ENCODE measurements around the gene GJA3. TPM values are rescaled to one million over a fixed set of nuclear protein-coding genes. Genes with fewer than 3 reads are reported as not detected.

GJA3 gene
- total and polyA plus RNA-seq, 2 donors (not counting 1 experiment from before 2014, with no cell fraction given), result 0.28 to 0.59 TPM

GRCh38 chr13:20209948-20210347 is 49.1 kb upstream of the GJA3 start:
- H3K27ac ChIP-seq (ENCODE audit: low read length in 2 of 2), result no peak overlapping the region
- no peaks in the 10 kb centered on the region for H3K36me3 ChIP-seq (replicated peaks in 1 of 2; ENCODE audit: control extremely low read depth in 1 of 2, control insufficient read depth in 1 of 2, extremely low read depth in 1 of 2, insufficient read depth in 2 of 2, low read length in 1 of 2)
- no peaks in the 10 kb centered on the region for H3K79me2 ChIP-seq (ENCODE audit: control insufficient read depth, insufficient read depth, low read length)
- H3K4me3 ChIP-seq (ENCODE audit: control extremely low read depth in 1 of 5, extremely low read depth in 1 of 5, insufficient read depth in 1 of 5, low read depth in 2 of 5, low read length in 4 of 5), result no peak overlapping the region
- no peaks in the 10 kb centered on the region for H3K4me1 ChIP-seq (ENCODE audit: control insufficient read depth in 2 of 2, insufficient read depth in 2 of 2, low read length in 2 of 2)
- TF ChIP-seq, protein P1, sequence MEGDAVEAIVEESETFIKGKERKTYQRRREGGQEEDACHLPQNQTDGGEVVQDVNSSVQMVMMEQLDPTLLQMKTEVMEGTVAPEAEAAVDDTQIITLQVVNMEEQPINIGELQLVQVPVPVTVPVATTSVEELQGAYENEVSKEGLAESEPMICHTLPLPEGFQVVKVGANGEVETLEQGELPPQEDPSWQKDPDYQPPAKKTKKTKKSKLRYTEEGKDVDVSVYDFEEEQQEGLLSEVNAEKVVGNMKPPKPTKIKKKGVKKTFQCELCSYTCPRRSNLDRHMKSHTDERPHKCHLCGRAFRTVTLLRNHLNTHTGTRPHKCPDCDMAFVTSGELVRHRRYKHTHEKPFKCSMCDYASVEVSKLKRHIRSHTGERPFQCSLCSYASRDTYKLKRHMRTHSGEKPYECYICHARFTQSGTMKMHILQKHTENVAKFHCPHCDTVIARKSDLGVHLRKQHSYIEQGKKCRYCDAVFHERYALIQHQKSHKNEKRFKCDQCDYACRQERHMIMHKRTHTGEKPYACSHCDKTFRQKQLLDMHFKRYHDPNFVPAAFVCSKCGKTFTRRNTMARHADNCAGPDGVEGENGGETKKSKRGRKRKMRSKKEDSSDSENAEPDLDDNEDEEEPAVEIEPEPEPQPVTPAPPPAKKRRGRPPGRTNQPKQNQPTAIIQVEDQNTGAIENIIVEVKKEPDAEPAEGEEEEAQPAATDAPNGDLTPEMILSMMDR (IDR thresholded peaks at IDR 0.05), result no peak
- TF ChIP-seq EZH2 (IDR thresholded peaks at IDR 0.05; ENCODE audit: borderline replicate concordance, insufficient read depth, low read depth, low read length, poor library complexity, severe bottlenecking), result no peak
- intact Hi-C loops (cut with micrococcal nuclease), result no loop called here
- H2AFZ ChIP-seq (ENCODE audit: insufficient read depth, low read depth, low read length, poor library complexity, severe bottlenecking), result no peak overlapping the region
- Mint-ChIP-seq H3K27ac (no peak overlapping the region), H3K4me1 (no peaks in the 10 kb centered on the region), H3K4me3 (no peak overlapping the region), H3K9me3 (ENCODE audit: insufficient read depth) (peaks cover 7% of the 10 kb centered on the region), H3K27me3 (peaks cover 44% of the 10 kb centered on the region)
- no peaks in the 10 kb centered on the region for H4K20me1 ChIP-seq (ENCODE audit: control insufficient read depth, insufficient read depth, low read length, poor library complexity, severe bottlenecking)
- ATAC-seq (ENCODE audit: low read depth) (no peak), DNase-seq (no peak)
- WGBS (ENCODE audit: insufficient coverage), result no CpG with 5 or more reads among the region's 1 CpG
- H3K27me3 ChIP-seq (replicated peaks in 1 of 4; ENCODE audit: control extremely low read depth in 1 of 4, control insufficient read depth in 3 of 4, insufficient read depth in 4 of 4, low read length in 3 of 4), result peaks cover 0 to 11% (median 8%) of the 10 kb centered on the region in 4 experiments
- H3K4me2 ChIP-seq (replicated peaks; ENCODE audit: low read depth, low read length, poor library complexity, severe bottlenecking), result no peak overlapping the region
- H3K9ac ChIP-seq (ENCODE audit: low read length), result no peak overlapping the region
- H3K9me3 ChIP-seq (ENCODE audit: control extremely low read depth in 1 of 3, control insufficient read depth in 2 of 3, insufficient read depth in 1 of 3, low read length in 2 of 3), result peaks cover 0 to 3% (median 2%) of the 10 kb centered on the region in 3 donors
- ChIA-PET CTCF (no interaction called here), POLR2A (no interaction called here)

DNA sequence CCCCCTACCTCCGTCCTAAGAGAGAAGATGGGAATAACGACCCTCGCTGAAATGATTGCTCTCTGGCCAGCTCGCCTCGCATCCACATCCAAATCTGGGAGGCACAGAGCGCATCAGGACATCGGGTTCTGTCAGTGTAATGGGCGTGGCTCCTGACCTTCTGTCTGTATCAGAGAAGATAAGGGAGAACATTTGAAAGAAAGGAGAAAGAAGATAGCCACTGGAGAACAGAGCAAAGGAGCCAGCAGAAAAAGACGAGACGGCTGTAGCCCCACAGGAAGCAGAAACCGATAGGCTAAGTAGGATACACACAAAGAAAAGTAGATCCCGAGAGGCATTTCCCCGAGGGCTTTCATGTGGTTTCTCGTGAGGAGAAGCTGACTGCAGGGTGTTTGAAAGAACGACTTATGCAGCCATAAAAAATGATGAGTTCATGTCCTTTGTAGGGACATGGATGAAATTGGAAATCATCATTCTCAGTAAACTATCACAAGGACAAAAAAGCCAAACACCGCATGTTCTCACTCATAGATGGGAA is 45.9 kb upstream of the GJA3 start:
- H3K27me3 Mint-ChIP-seq, result peaks cover 37% of the 10 kb centered on the region
- H2AFZ ChIP-seq (ENCODE audit: insufficient read depth, low read depth, low read length, poor library complexity, severe bottlenecking), result no peak overlapping the region
- POLR2A ChIA-PET, result no interaction called here
- TF ChIP-seq, protein P1 (IDR thresholded peaks at IDR 0.05), result no peak
- no peak for TF ChIP-seq EZH2 (IDR thresholded peaks at IDR 0.05; ENCODE audit: borderline replicate concordance, insufficient read depth, low read depth, low read length, poor library complexity, severe bottlenecking)
- no peak overlapping the region for H3K4me2 ChIP-seq (replicated peaks; ENCODE audit: low read depth, low read length, poor library complexity, severe bottlenecking)
- intact Hi-C loops (cut with micrococcal nuclease), result no loop called here
- H3K4me1 ChIP-seq (ENCODE audit: control insufficient read depth in 2 of 2, insufficient read depth in 2 of 2, low read length in 2 of 2), result no peaks in the 10 kb centered on the region
- H3K9me3 Mint-ChIP-seq (ENCODE audit: insufficient read depth), result peaks cover under 1% of the 10 kb centered on the region
- H3K27ac ChIP-seq (ENCODE audit: low read length in 2 of 2), result no peak overlapping the region
- peaks cover 0 to 11% (median 8%) of the 10 kb centered on the region in 4 experiments for H3K27me3 ChIP-seq (replicated peaks in 1 of 4; ENCODE audit: control extremely low read depth in 1 of 4, control insufficient read depth in 3 of 4, insufficient read depth in 4 of 4, low read length in 3 of 4)
- 70% methylated on average over 11 of the region's 16 CpGs for WGBS (ENCODE audit: insufficient coverage)
- H3K4me1 Mint-ChIP-seq, result no peaks in the 10 kb centered on the region
- CTCF ChIA-PET, result interaction anchor here (0.6 kb wide), 1 partner anchor 9 kb away, joined by 3 read pairs; no protein-coding TSS in a partner anchor
- H3K79me2 ChIP-seq (ENCODE audit: control insufficient read depth, insufficient read depth, low read length), result no peaks in the 10 kb centered on the region
- no peak overlapping the region for H3K9ac ChIP-seq (ENCODE audit: low read length)
- H3K9me3 ChIP-seq (ENCODE audit: control extremely low read depth in 1 of 3, control insufficient read depth in 2 of 3, insufficient read depth in 1 of 3, low read length in 2 of 3), result peaks cover 0 to 3% (median 0%) of the 10 kb centered on the region in 3 donors
- no peak overlapping the region for H3K4me3 Mint-ChIP-seq
- H3K4me3 ChIP-seq (ENCODE audit: control extremely low read depth in 1 of 5, extremely low read depth in 1 of 5, insufficient read depth in 1 of 5, low read depth in 2 of 5, low read length in 4 of 5), result no peak overlapping the region
- no peaks in the 10 kb centered on the region for H3K36me3 ChIP-seq (replicated peaks in 1 of 2; ENCODE audit: control extremely low read depth in 1 of 2, control insufficient read depth in 1 of 2, extremely low read depth in 1 of 2, insufficient read depth in 2 of 2, low read length in 1 of 2)
- H4K20me1 ChIP-seq (ENCODE audit: control insufficient read depth, insufficient read depth, low read length, poor library complexity, severe bottlenecking), result no peaks in the 10 kb centered on the region
- ATAC-seq (ENCODE audit: low read depth) (no peak), DNase-seq (no peak)
- no peak overlapping the region for H3K27ac Mint-ChIP-seq
